OCI-LY3 (cell line): ENCODE measurements around the gene ATP1A1.
A peak's percentile ranks its signal among the peaks of the same experiment; 100 is the strongest.

Source experiments
- H2AFZ ChIP-seq: fragments of 200-600, 300-600 bp; shearing (Covaris generic); 2 replicates; pipeline ENCODE4 v1.6.0; 2014; ENCODE audit warnings: antibody characterized with exemption, low read depth, low read length
- H3K27ac ChIP-seq: fragments of 200-600, 300-600 bp; sonication (generic); 2 replicates; pipeline ENCODE4 v1.5.1; 2014; ENCODE audit warnings: mild to moderate bottlenecking, low read length, moderate library complexity, mixed read lengths
- H3K27me3 ChIP-seq: fragments of 200-600, 300-600 bp; sonication (generic); 2 replicates; pipeline ENCODE4 v1.6.1; 2014; ENCODE audit warnings: low read depth, low read length, mixed read lengths
- H3K36me3 ChIP-seq: fragments of 200-600, 300-600 bp; sonication (generic); replicated peaks from 2 replicates; pipeline ENCODE3; 2014; ENCODE audit warnings: low read depth, low read length, mixed read lengths
- H3K4me1 ChIP-seq: fragments of 300-600, 200-600 bp; sonication (generic); 2 replicates; pipeline ENCODE4 v1.6.1; 2014; ENCODE audit warnings: low read length, mixed read lengths
- H3K4me2 ChIP-seq: fragments of 200-600, 300-600 bp; sonication (generic); 2 replicates; pipeline ENCODE4 v1.6.1; 2014; ENCODE audit warnings: low read length, mixed read lengths
- H3K4me3 ChIP-seq: fragments of 300-600, 200-600 bp; sonication (generic); 2 replicates; pipeline ENCODE4 v1.5.1; 2014; ENCODE audit warnings: antibody characterized with exemption, mild to moderate bottlenecking, low read length, moderate library complexity
- H3K79me2 ChIP-seq: fragments of 300-600, 200-600 bp; shearing (Covaris generic); 2 replicates; pipeline ENCODE4 v1.6.1; 2014; ENCODE audit warnings: mild to moderate bottlenecking, low read length, mixed read lengths
- H3K9ac ChIP-seq: fragments of 300-600, 200-600 bp; shearing (Covaris generic); 2 replicates; pipeline ENCODE4 v1.6.0; 2014; ENCODE audit warnings: mild to moderate bottlenecking, low read length, moderate library complexity
- H3K9me3 ChIP-seq: fragments of 200-600, 300-600 bp; shearing (Covaris generic); 2 replicates; pipeline ENCODE4 v1.6.1; 2014; ENCODE audit warnings: low read length, mixed read lengths; ENCODE audit not compliant: insufficient read depth
- H4K20me1 ChIP-seq: fragments of 200-600, 300-600 bp; sonication (generic); 2 replicates; pipeline ENCODE4 v1.6.1; 2016; ENCODE audit warnings: low read length, mixed read lengths; ENCODE audit not compliant: insufficient read depth
- CTCF ChIP-seq: fragments of 200-600, 300-600 bp; sonication (generic); IDR thresholded peaks from 2 replicates; pipeline ENCODE4 v1.5.1; 2014; ENCODE audit warnings: antibody characterized with exemption, low read length, low read depth
- EZH2phosphoT487 ChIP-seq: fragments of 200-600 bp; shearing (Covaris generic); IDR thresholded peaks from 2 replicates; pipeline ENCODE4 v1.6.1; 2018; ENCODE audit warnings: antibody characterized with exemption, mixed run types, low read depth

Gene ATP1A1

GRCh38 chr1:116373431-116374352 lies 648 bp downstream of the ATP1A1 start:
- no peak overlapping the region for H2AFZ ChIP-seq
- peak overlapping the region; percentile 99 for H3K27ac ChIP-seq
- H3K27me3 ChIP-seq: peaks cover 20% of the 10 kb centered on the region
- H3K36me3 ChIP-seq: peaks cover 9% of the 10 kb centered on the region
- H3K4me3 ChIP-seq: peak overlapping the region; percentile 95
- H3K79me2 ChIP-seq: peaks cover 52% of the 10 kb centered on the region
- peak overlapping the region; percentile 93 for H3K9ac ChIP-seq
- H3K9me3 ChIP-seq: no peaks in the 10 kb centered on the region
- peaks cover 37% of the 10 kb centered on the region for H3K4me1 ChIP-seq
- H3K4me2 ChIP-seq: peak overlapping the region; percentile 97
- no peak for TF ChIP-seq CTCF
- no peak for TF ChIP-seq EZH2phosphoT487
- peaks cover 42% of the 10 kb centered on the region for H4K20me1 ChIP-seq

GRCh38 chr1:116374353-116375147 lies 1.5 kb downstream of the ATP1A1 start:
- H3K4me2 ChIP-seq: peak overlapping the region; percentile 97
- no peak overlapping the region for H2AFZ ChIP-seq
- TF ChIP-seq EZH2phosphoT487: no peak
- TF ChIP-seq CTCF: no peak
- H3K27ac ChIP-seq: peak overlapping the region; percentile 99
- H3K36me3 ChIP-seq: peaks cover 15% of the 10 kb centered on the region
- H3K4me3 ChIP-seq: peak overlapping the region; percentile 95
- H3K27me3 ChIP-seq: peaks cover 20% of the 10 kb centered on the region
- no peaks in the 10 kb centered on the region for H3K9me3 ChIP-seq
- peaks cover 61% of the 10 kb centered on the region for H3K79me2 ChIP-seq
- peaks cover 45% of the 10 kb centered on the region for H3K4me1 ChIP-seq
- peaks cover 51% of the 10 kb centered on the region for H4K20me1 ChIP-seq
- peak overlapping the region; percentile 93 for H3K9ac ChIP-seq

GRCh38 chr1:116375148-116375886 lies 2.3 kb downstream of the ATP1A1 start:
- Histone ChIP-seq H2AFZ (no peak overlapping the region), H3K9me3 (no peaks in the 10 kb centered on the region), H4K20me1 (peaks cover 58% of the 10 kb centered on the region), H3K27me3 (peaks cover 12% of the 10 kb centered on the region), H3K36me3 (peaks cover 18% of the 10 kb centered on the region), H3K79me2 (peaks cover 68% of the 10 kb centered on the region), H3K4me1 (peaks cover 53% of the 10 kb centered on the region), H3K4me2 (peak overlapping the region; percentile 97), H3K9ac (peak overlapping the region; percentile 93), H3K27ac (peak overlapping the region; percentile 99), H3K4me3 (peak overlapping the region; percentile 95)
- TF ChIP-seq EZH2phosphoT487 (no peak), CTCF (no peak)
